GM23338 (cell line): Measurements from ENCODE around the gene CETN2. TPM values are rescaled to one million over a fixed set of nuclear protein-coding genes. Genes with fewer than 3 reads are reported as not detected.

Experiments
- ATAC-seq: fragments of 200-7000 bp; cut with Tn5 transposase; 3 replicates; pipeline ENCODE4 v1.9.1; 2020
- DNase-seq: peaks from one replicate; pipeline ENCODE4 v3.0.0-alpha.2; 2015; ENCODE audit warnings: low spot score
- H2AFZ ChIP-seq: fragments of 200-600 bp; sonication (generic); 2 replicates; pipeline ENCODE4 v1.8.0; 2016; ENCODE audit warnings: antibody characterized with exemption, mild to moderate bottlenecking, moderate library complexity
- H3F3A ChIP-seq: fragments of 200-600 bp; sonication (generic); replicated peaks from 2 replicates; pipeline ENCODE4 v1.8.0; 2017; ENCODE audit warnings: antibody characterized with exemption, mixed run types, low read depth
- H3K27ac ChIP-seq: fragments of 200-600 bp; sonication (generic); 2 replicates; pipeline ENCODE4 v1.6.1; 2016; ENCODE audit warnings: low read depth
- H3K27me3 ChIP-seq: fragments of 200-600 bp; sonication (generic); 2 replicates; pipeline ENCODE4 v1.8.0; 2016; ENCODE audit warnings: mild to moderate bottlenecking, mixed run types, moderate library complexity; ENCODE audit not compliant: insufficient read depth
- H3K36me3 ChIP-seq: fragments of 200-600 bp; sonication (generic); 2 replicates; pipeline ENCODE4 v1.8.0; 2016; ENCODE audit warnings: mild to moderate bottlenecking; ENCODE audit not compliant: insufficient read depth
- H3K4me1 ChIP-seq: fragments of 200-600 bp; sonication (generic); 2 replicates; pipeline ENCODE4 v1.8.0; 2016; ENCODE audit warnings: mild to moderate bottlenecking, moderate library complexity; ENCODE audit not compliant: insufficient read depth
- H3K4me2 ChIP-seq: fragments of 200-600 bp; sonication (generic); 2 replicates; pipeline ENCODE4 v1.7.1; 2017; ENCODE audit warnings: mixed run types
- H3K4me3 ChIP-seq: fragments of 200-600 bp; sonication (generic); 2 replicates; pipeline ENCODE4 v1.6.1; 2016; ENCODE audit warnings: mixed run types
- H3K79me2 ChIP-seq: fragments of 200-600 bp; sonication (generic); replicated peaks from 2 replicates; pipeline ENCODE4 v1.8.0; 2017; ENCODE audit warnings: mild to moderate bottlenecking; ENCODE audit not compliant: insufficient read depth
- H3K9me2 ChIP-seq: fragments of 200-600 bp; sonication (generic); 2 replicates; pipeline ENCODE4 v1.8.0; 2017; ENCODE audit not compliant: insufficient read depth
- H4K20me1 ChIP-seq: fragments of 200-600 bp; sonication (generic); replicated peaks from 2 replicates; pipeline ENCODE4 v1.8.0; 2017; ENCODE audit warnings: mild to moderate bottlenecking; ENCODE audit not compliant: insufficient read depth
- H3K27ac Mint-ChIP-seq: 2 replicates; pipeline ENCODE4 v1.8.0; 2020; ENCODE audit warnings: inconsistent platforms, mild to moderate bottlenecking, moderate library complexity, mixed read lengths
- H3K27me3 Mint-ChIP-seq: 3 replicates; pipeline ENCODE4 v1.8.0; 2022; ENCODE audit warnings: low read depth, mild to moderate bottlenecking, moderate library complexity, mixed read lengths, inconsistent platforms; ENCODE audit not compliant: insufficient read depth, poor library complexity
- H3K36me3 Mint-ChIP-seq: 3 replicates; pipeline ENCODE4 v1.8.0; 2021; ENCODE audit warnings: low read depth, mild to moderate bottlenecking, inconsistent platforms, moderate library complexity, mixed read lengths
- H3K4me1 Mint-ChIP-seq: 3 replicates; pipeline ENCODE4 v1.8.0; 2020; ENCODE audit warnings: mild to moderate bottlenecking, inconsistent platforms, mixed read lengths
- H3K4me3 Mint-ChIP-seq: 3 replicates; pipeline ENCODE4 v1.8.0; 2021; ENCODE audit warnings: moderate library complexity, mild to moderate bottlenecking, inconsistent platforms, mixed read lengths
- H3K9me3 Mint-ChIP-seq: 3 replicates; pipeline ENCODE4 v1.8.0; 2020; ENCODE audit warnings: moderate library complexity, mild to moderate bottlenecking, inconsistent platforms, mixed read lengths
- ETS1 ChIP-seq: IDR thresholded peaks from 2 replicates; pipeline ENCODE4 v1.6.1; 2016; ENCODE audit warnings: antibody characterized with exemption
- NANOG ChIP-seq: IDR thresholded peaks from 2 replicates; pipeline ENCODE4 v1.6.1; 2016; ENCODE audit warnings: antibody characterized with exemption, borderline replicate concordance
- POLR2AphosphoS5 ChIP-seq: IDR thresholded peaks from 2 replicates; pipeline ENCODE4 v1.6.1; 2016; ENCODE audit warnings: antibody characterized with exemption, low read depth
- ZNF114 ChIP-seq: fragments of 250-450 bp; sonication (Bioruptor Pico); IDR thresholded peaks from 2 replicates; pipeline ENCODE4 v1.5.0; 2020; ENCODE audit warnings: mild to moderate bottlenecking, moderate library complexity
- polyA plus RNA-seq: library from polyadenylated mRNA; unstranded; fragments of >200 nt; fragmentation: Nextera tagmentation; extraction: Ambion mirVana; gene quantifications from 2 replicates; pipeline ENCODE4 v1.2.1, GENCODE V29; 2016
- total RNA-seq: library from RNA; depleted of rRNA; stranded (reverse); fragments of >200 nt; shearing (Covaris generic); gene quantifications from 2 replicates; pipeline ENCODE4 v1.2.3, GENCODE V29; 2014
- TF ChIP-seq, protein P1 (sequence below): IDR thresholded peaks from one replicate; pipeline ENCODE4 v1.6.1; 2018; ENCODE audit warnings: antibody characterized with exemption; ENCODE audit not compliant: unreplicated experiment
- TF ChIP-seq, protein P2 (sequence below), 2 experiments: fragments of 200-600 bp in 1 of 2; sonication (generic) in 1 of 2; conservative IDR thresholded peaks; 2 replicates each; pipeline versions ENCODE4 v1.5.1 to v1.6.1; 2016 to 2017; ENCODE audit warnings: antibody characterized with exemption in 2 of 2, low read depth in 2 of 2, mild to moderate bottlenecking in 2 of 2, moderate library complexity in 1 of 2

CETN2 gene
- total and polyA plus RNA-seq, 2 experiments from 2014 or later, result 23.9 to 53.7 TPM

DNA sequence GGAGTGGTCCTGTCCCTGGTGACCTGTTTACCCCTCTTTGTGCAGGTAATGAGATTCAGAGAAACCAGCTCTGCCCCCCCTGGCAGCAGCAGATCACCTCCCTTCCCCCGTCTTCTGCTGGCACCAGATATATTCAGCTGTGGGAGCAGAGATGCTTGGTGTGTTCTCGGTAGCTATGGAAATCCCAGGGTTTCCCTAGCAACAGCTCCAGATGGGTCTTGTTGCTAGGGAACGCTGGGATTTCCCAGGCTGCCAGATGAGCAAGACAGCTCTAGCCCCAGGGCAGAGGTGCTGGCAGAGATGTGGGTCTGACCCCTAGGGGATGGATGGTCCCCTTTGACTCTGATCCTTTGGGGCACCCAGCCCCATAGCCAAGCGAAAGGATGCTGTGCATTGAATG, 20.2 kb downstream of the CETN2 start:
- H3K9me3 Mint-ChIP-seq, result no peaks in the 10 kb centered on the region

More for the DNA sequence above, 20.2 kb downstream of the CETN2 start:
- no peak overlapping the region for H3K27ac Mint-ChIP-seq
- Histone ChIP-seq H3K4me1 (no peaks in the 10 kb centered on the region), H4K20me1 (no peaks in the 10 kb centered on the region), H3K4me2 (no peak overlapping the region), H3K27ac (no peak overlapping the region), H3K36me3 (no peaks in the 10 kb centered on the region), H3K9me2 (no peaks in the 10 kb centered on the region), H3K4me3 (no peak overlapping the region), H3K27me3 (no peaks in the 10 kb centered on the region), H3F3A (no peaks in the 10 kb centered on the region), H3K79me2 (no peaks in the 10 kb centered on the region), H2AFZ (no peak overlapping the region)
- no peak overlapping the region for H3K4me3 Mint-ChIP-seq
- DNase-seq (peak; percentile 41), ATAC-seq (peak; percentile 34; the same call in 2 of the 3 replicates)
- peaks cover 1% of the 10 kb centered on the region for H3K27me3 Mint-ChIP-seq
- H3K4me1 Mint-ChIP-seq, result 0 out of 3 replicates have a peak, but pooled peaks cover 3% of the 10 kb centered on the region
- no peaks in the 10 kb centered on the region for H3K36me3 Mint-ChIP-seq
- TF ChIP-seq, protein P1, sequence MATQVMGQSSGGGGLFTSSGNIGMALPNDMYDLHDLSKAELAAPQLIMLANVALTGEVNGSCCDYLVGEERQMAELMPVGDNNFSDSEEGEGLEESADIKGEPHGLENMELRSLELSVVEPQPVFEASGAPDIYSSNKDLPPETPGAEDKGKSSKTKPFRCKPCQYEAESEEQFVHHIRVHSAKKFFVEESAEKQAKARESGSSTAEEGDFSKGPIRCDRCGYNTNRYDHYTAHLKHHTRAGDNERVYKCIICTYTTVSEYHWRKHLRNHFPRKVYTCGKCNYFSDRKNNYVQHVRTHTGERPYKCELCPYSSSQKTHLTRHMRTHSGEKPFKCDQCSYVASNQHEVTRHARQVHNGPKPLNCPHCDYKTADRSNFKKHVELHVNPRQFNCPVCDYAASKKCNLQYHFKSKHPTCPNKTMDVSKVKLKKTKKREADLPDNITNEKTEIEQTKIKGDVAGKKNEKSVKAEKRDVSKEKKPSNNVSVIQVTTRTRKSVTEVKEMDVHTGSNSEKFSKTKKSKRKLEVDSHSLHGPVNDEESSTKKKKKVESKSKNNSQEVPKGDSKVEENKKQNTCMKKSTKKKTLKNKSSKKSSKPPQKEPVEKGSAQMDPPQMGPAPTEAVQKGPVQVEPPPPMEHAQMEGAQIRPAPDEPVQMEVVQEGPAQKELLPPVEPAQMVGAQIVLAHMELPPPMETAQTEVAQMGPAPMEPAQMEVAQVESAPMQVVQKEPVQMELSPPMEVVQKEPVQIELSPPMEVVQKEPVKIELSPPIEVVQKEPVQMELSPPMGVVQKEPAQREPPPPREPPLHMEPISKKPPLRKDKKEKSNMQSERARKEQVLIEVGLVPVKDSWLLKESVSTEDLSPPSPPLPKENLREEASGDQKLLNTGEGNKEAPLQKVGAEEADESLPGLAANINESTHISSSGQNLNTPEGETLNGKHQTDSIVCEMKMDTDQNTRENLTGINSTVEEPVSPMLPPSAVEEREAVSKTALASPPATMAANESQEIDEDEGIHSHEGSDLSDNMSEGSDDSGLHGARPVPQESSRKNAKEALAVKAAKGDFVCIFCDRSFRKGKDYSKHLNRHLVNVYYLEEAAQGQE, result no peak
- TF ChIP-seq NANOG, result no peak
- TF ChIP-seq ETS1, result no peak
- TF ChIP-seq ZNF114 (CRISPR knock-in tag), result no peak
- TF ChIP-seq, protein P2, sequence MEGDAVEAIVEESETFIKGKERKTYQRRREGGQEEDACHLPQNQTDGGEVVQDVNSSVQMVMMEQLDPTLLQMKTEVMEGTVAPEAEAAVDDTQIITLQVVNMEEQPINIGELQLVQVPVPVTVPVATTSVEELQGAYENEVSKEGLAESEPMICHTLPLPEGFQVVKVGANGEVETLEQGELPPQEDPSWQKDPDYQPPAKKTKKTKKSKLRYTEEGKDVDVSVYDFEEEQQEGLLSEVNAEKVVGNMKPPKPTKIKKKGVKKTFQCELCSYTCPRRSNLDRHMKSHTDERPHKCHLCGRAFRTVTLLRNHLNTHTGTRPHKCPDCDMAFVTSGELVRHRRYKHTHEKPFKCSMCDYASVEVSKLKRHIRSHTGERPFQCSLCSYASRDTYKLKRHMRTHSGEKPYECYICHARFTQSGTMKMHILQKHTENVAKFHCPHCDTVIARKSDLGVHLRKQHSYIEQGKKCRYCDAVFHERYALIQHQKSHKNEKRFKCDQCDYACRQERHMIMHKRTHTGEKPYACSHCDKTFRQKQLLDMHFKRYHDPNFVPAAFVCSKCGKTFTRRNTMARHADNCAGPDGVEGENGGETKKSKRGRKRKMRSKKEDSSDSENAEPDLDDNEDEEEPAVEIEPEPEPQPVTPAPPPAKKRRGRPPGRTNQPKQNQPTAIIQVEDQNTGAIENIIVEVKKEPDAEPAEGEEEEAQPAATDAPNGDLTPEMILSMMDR (conservative IDR thresholded peaks at IDR 0.05; ENCODE audit: low read depth in 2 of 2), result no peak
- no peak for TF ChIP-seq POLR2AphosphoS5
